Measurements from ENCODE around the gene FAH.
"Not testable (repeated sequence)": the region's sequence is repeated elsewhere in the genome, so short reads cannot be mapped to it uniquely, and the experiment has no call there.

The FAH gene

GRCh38 chr15:80154336-80154735 is 1.5 kb downstream of the FAH start:
- no peak for TF ChIP-seq CTCF (IDR thresholded peaks at IDR 0.05; ENCODE audit: low read depth, low read length, missing control alignments)
- H3K4me3 ChIP-seq (ENCODE audit: low read depth, low read length), result no peak overlapping the region
- no peak for DNase-seq (ENCODE audit: low read depth)

GRCh38 chr15:80155001-80155377 is 2.2 kb downstream of the FAH start:
- no peak for TF ChIP-seq CTCF (IDR thresholded peaks at IDR 0.05; ENCODE audit: low read depth, low read length, missing control alignments)
- H3K4me3 ChIP-seq (ENCODE audit: low read depth, low read length), result no peak overlapping the region
- no peak for DNase-seq (ENCODE audit: low read depth)

GRCh38 chr15:80155378-80156175 is 2.8 kb downstream of the FAH start:
- not testable (repeated sequence) for H3K4me3 ChIP-seq (ENCODE audit: low read depth, low read length); DNase-seq (ENCODE audit: low read depth)

GRCh38 chr15:80156176-80156720 is 3.4 kb downstream of the FAH start:
- no peak for TF ChIP-seq CTCF (IDR thresholded peaks at IDR 0.05; ENCODE audit: low read depth, low read length, missing control alignments)

GRCh38 chr15:80157215-80157614 is 4.4 kb downstream of the FAH start:
- H3K4me3 ChIP-seq (ENCODE audit: low read depth, low read length), result no peak overlapping the region
- DNase-seq (ENCODE audit: low read depth), result no peak
- TF ChIP-seq CTCF (IDR thresholded peaks at IDR 0.05; ENCODE audit: low read depth, low read length, missing control alignments), result no peak

More at GRCh38 chr15:80156176-80156720, 3.4 kb downstream of the FAH start:
- no peak overlapping the region for H3K4me3 ChIP-seq (ENCODE audit: low read depth, low read length)
- no peak for DNase-seq (ENCODE audit: low read depth)

GRCh38 chr15:80159301-80159700 is 6.5 kb downstream of the FAH start:
- no peak overlapping the region for H3K4me3 ChIP-seq (ENCODE audit: low read depth, low read length)
- DNase-seq (ENCODE audit: low read depth), result no peak
- TF ChIP-seq CTCF (IDR thresholded peaks at IDR 0.05; ENCODE audit: low read depth, low read length, missing control alignments), result no peak

- H3K4me3 ChIP-seq (ENCODE audit: low read depth, low read length), result no peak overlapping the region
- TF ChIP-seq CTCF (IDR thresholded peaks at IDR 0.05; ENCODE audit: low read depth, low read length, missing control alignments), result no peak
- no peak for DNase-seq (ENCODE audit: low read depth)
Observed at GRCh38 chr15:80159811-80160569, 7.2 kb downstream of the FAH start.

All from GM12864 (cell line).